ENCODE data around the gene COA1. TPM values are rescaled to one million over a fixed set of nuclear protein-coding genes. Genes with fewer than 3 reads are reported as not detected.

COA1 gene
- polyA plus RNA-seq, 1 of the 3 experiments (the other 2 are of a cell fraction) = 42.8 TPM

GRCh38 chr7:43753843-43754242 is 24.5 kb upstream of the COA1 start:
- no peaks in the 10 kb centered on the region for H3K79me2 ChIP-seq (ENCODE audit: insufficient read depth)
- no peak overlapping the region for H3K4me3 ChIP-seq (ENCODE audit: low read depth in 2 of 2, low read length in 1 of 2)
- no peaks in the 10 kb centered on the region for H3K9me3 ChIP-seq
- no peak overlapping the region for H3K9ac ChIP-seq
- POLR2A ChIA-PET = interaction anchor here (1.0 to 1.8 kb wide), 2 partner anchors 16 to 24 kb away, joined by 3 to 11 read pairs; partner anchors contain the start of gene COA1
- no peak overlapping the region for H3K27ac ChIP-seq (ENCODE audit: low read depth in 2 of 2, low read length in 1 of 2)
- H3K4me2 ChIP-seq = no peak overlapping the region
- no peak for DNase-seq
- no peaks in the 10 kb centered on the region for H3K9me2 ChIP-seq
- no peaks in the 10 kb centered on the region for H4K20me1 ChIP-seq (ENCODE audit: insufficient read depth)
- 94% methylated on average over 3 of the region's 3 CpGs for whole genome bisulfite sequencing (ENCODE audit: low lambda C conversion rate)
- peaks cover 0 to 9% of the 10 kb centered on the region in 2 experiments; a peak in 1 of 4 replicates for H3K4me1 ChIP-seq (ENCODE audit: control insufficient read depth in 1 of 2, insufficient read depth in 2 of 2, low read depth in 1 of 2, low read length in 1 of 2)
- H3K36me3 ChIP-seq (replicated peaks in 1 of 2; ENCODE audit: control insufficient read depth in 1 of 2, insufficient read depth in 2 of 2, low read length in 1 of 2) = no peaks in the 10 kb centered on the region
- CTCF ChIA-PET = interaction anchor here (0.9 to 1.4 kb wide), 3 partner anchors 21 to 54 kb away, joined by 4 to 5 read pairs (median 4); no protein-coding TSS in a partner anchor
- peaks cover 6% of the 10 kb centered on the region for H3F3A ChIP-seq (replicated peaks; ENCODE audit: insufficient read depth)
- TF ChIP-seq, protein P1, sequence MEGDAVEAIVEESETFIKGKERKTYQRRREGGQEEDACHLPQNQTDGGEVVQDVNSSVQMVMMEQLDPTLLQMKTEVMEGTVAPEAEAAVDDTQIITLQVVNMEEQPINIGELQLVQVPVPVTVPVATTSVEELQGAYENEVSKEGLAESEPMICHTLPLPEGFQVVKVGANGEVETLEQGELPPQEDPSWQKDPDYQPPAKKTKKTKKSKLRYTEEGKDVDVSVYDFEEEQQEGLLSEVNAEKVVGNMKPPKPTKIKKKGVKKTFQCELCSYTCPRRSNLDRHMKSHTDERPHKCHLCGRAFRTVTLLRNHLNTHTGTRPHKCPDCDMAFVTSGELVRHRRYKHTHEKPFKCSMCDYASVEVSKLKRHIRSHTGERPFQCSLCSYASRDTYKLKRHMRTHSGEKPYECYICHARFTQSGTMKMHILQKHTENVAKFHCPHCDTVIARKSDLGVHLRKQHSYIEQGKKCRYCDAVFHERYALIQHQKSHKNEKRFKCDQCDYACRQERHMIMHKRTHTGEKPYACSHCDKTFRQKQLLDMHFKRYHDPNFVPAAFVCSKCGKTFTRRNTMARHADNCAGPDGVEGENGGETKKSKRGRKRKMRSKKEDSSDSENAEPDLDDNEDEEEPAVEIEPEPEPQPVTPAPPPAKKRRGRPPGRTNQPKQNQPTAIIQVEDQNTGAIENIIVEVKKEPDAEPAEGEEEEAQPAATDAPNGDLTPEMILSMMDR (IDR thresholded peaks at IDR 0.05) = no peak; the same call in 1 of the 2 replicates
- TF ChIP-seq ZBTB33 (IDR thresholded peaks at IDR 0.05; ENCODE audit: borderline replicate concordance, low read depth) (no peak), MEF2A (IDR thresholded peaks at IDR 0.05; ENCODE audit: borderline replicate concordance, low read depth) (no peak), FOSL2 (IDR thresholded peaks at IDR 0.05; ENCODE audit: borderline replicate concordance, low read depth) (no peak), FOXM1 (IDR thresholded peaks at IDR 0.05; ENCODE audit: low read depth) (no peak), FOXJ3 (CRISPR knock-in tag; IDR thresholded peaks at IDR 0.05) (no peak), TAF1 (IDR thresholded peaks at IDR 0.05; ENCODE audit: borderline replicate concordance, low read depth, low read length) (no peak), NRF1 (IDR thresholded peaks at IDR 0.05; ENCODE audit: low read depth, low read length) (no peak), PBX3 (IDR thresholded peaks at IDR 0.05) (no peak), SIN3A (IDR thresholded peaks at IDR 0.05; ENCODE audit: borderline replicate concordance, low read depth, low read length) (no peak)
- no peaks in the 10 kb centered on the region for H3K27me3 ChIP-seq (ENCODE audit: insufficient read depth)
- H2AFZ ChIP-seq (ENCODE audit: low read depth) = no peak overlapping the region

- no peak overlapping the region for H3K27ac ChIP-seq (ENCODE audit: low read depth in 2 of 2, low read length in 1 of 2)
- H3K4me3 ChIP-seq (ENCODE audit: low read depth in 2 of 2, low read length in 1 of 2) = no peak overlapping the region
- H3K36me3 ChIP-seq (replicated peaks in 1 of 2; ENCODE audit: control insufficient read depth in 1 of 2, insufficient read depth in 2 of 2, low read length in 1 of 2) = no peaks in the 10 kb centered on the region
- no peak for DNase-seq
- H3K4me2 ChIP-seq = no peak overlapping the region
- POLR2A ChIA-PET = interaction anchor here (1.0 to 1.8 kb wide), 2 partner anchors 15 to 24 kb away, joined by 3 to 11 read pairs; partner anchors contain the start of gene COA1
- TF ChIP-seq SMC3 (IDR thresholded peaks at IDR 0.05; ENCODE audit: low read depth, low read length) = no peak
- TF ChIP-seq YY1 (IDR thresholded peaks at IDR 0.05; ENCODE audit: low read depth) = no peak
- TF ChIP-seq MXI1 (IDR thresholded peaks at IDR 0.05; ENCODE audit: low read depth, low read length) = no peak
- no peak for TF ChIP-seq RXRA (IDR thresholded peaks at IDR 0.05; ENCODE audit: borderline replicate concordance, low read depth)
- no peak for TF ChIP-seq MEF2A (IDR thresholded peaks at IDR 0.05; ENCODE audit: borderline replicate concordance, low read depth)
- TF ChIP-seq TAF1 (IDR thresholded peaks at IDR 0.05; ENCODE audit: borderline replicate concordance, low read depth, low read length) = no peak
- TF ChIP-seq RCOR1 (IDR thresholded peaks at IDR 0.05; ENCODE audit: low read length) = no peak
- 92% methylated on average over 1 of the region's 1 CpG for WGBS (ENCODE audit: low lambda C conversion rate)
- H3K79me2 ChIP-seq (ENCODE audit: insufficient read depth) = no peaks in the 10 kb centered on the region
- H3K27me3 ChIP-seq (ENCODE audit: insufficient read depth) = no peaks in the 10 kb centered on the region; the same call in 1 of the 2 replicates
- no peaks in the 10 kb centered on the region for H4K20me1 ChIP-seq (ENCODE audit: insufficient read depth)
- no peak overlapping the region for H3K9ac ChIP-seq
- peaks cover 0 to 9% of the 10 kb centered on the region in 2 experiments; a peak in 1 of 4 replicates for H3K4me1 ChIP-seq (ENCODE audit: control insufficient read depth in 1 of 2, insufficient read depth in 2 of 2, low read depth in 1 of 2, low read length in 1 of 2)
- H2AFZ ChIP-seq (ENCODE audit: low read depth) = no peak overlapping the region
- no peaks in the 10 kb centered on the region for H3K9me3 ChIP-seq
- CTCF ChIA-PET = interaction anchor here (0.6 kb wide), 1 partner anchor 53 kb away, joined by 4 read pairs; no protein-coding TSS in a partner anchor
- H3K9me2 ChIP-seq = no peaks in the 10 kb centered on the region
- peaks cover 6% of the 10 kb centered on the region for H3F3A ChIP-seq (replicated peaks; ENCODE audit: insufficient read depth)
Observed at GRCh38 chr7:43753271-43753810, 24.0 kb upstream of the COA1 start.
